HEK293 (cell line): Measurements from ENCODE around the gene ASIP.

Source experiments
- CTCF ChIA-PET: fragments of 350-600 bp; formaldehyde crosslinking; extraction: SDS; loops from one replicate; lab custom pipeline; 2021; ENCODE audit warnings: antibody characterized with exemption; lab: Yijun Ruan, JAX
- POLR2A ChIA-PET: fragments of 300-600 bp; formaldehyde crosslinking; extraction: SDS; loops from one replicate; lab custom pipeline; 2020; ENCODE audit warnings: antibody characterized with exemption, inconsistent platforms; lab: Yijun Ruan, JAX
- H3K27ac ChIP-seq: fragments of 200-500 bp; sonication (Bioruptor generic); 2 replicates; pipeline ENCODE4 v1.5.1; 2014; ENCODE audit warnings: low read depth, low read length, control low read depth, inconsistent platforms; ENCODE audit errors: extremely low read depth
- H3K36me3 ChIP-seq, 2 experiments: fragments of 200-500 bp in 1 of 2; sonication (Bioruptor generic) in 1 of 2; 1 replicate in 1 of 2; 2 replicates in 1 of 2; pipeline ENCODE4 v1.5.1; 2014 to 2017; ENCODE audit warnings: inconsistent platforms in 2 of 2, low read length in 2 of 2; ENCODE audit not compliant: control insufficient read depth in 2 of 2, insufficient read depth in 1 of 2
- H3K4me1 ChIP-seq: fragments of 200-500 bp; sonication (Bioruptor generic); 2 replicates; pipeline ENCODE4 v1.5.1; 2014; ENCODE audit warnings: mild to moderate bottlenecking, low read length, inconsistent platforms; ENCODE audit not compliant: control insufficient read depth, insufficient read depth
- H3K4me3 ChIP-seq: 2 replicates; pipeline ENCODE4 v1.5.1; 2011; ENCODE audit warnings: low read depth, mild to moderate bottlenecking, control low read depth, low read length, moderate library complexity
- H3K9me3 ChIP-seq: fragments of 200-500 bp; sonication (Bioruptor generic); 2 replicates; pipeline ENCODE4 v1.5.1; 2014; ENCODE audit warnings: low read depth, low read length, inconsistent platforms; ENCODE audit not compliant: control insufficient read depth, insufficient read depth
- AEBP2 ChIP-seq: fragments of 450-650 bp; formaldehyde crosslinking; IDR thresholded peaks from 2 replicates; pipeline ENCODE4 v1.5.1; 2016; ENCODE audit warnings: missing biosample characterization, missing genetic modification characterization, borderline replicate concordance
- FEZF1 ChIP-seq: fragments of 450-650 bp; formaldehyde crosslinking; IDR thresholded peaks from 2 replicates; pipeline ENCODE4 v1.5.1; 2016; ENCODE audit warnings: missing biosample characterization, missing genetic modification characterization
- GLIS2 ChIP-seq: fragments of 450-650 bp; formaldehyde crosslinking; IDR thresholded peaks from 2 replicates; pipeline ENCODE4 v1.5.1; 2016; ENCODE audit warnings: missing biosample characterization, missing genetic modification characterization
- INSM2 ChIP-seq: fragments of 450-650 bp; formaldehyde crosslinking; IDR thresholded peaks from 2 replicates; pipeline ENCODE4 v1.5.1; 2016; ENCODE audit warnings: missing biosample characterization, missing genetic modification characterization
- SCRT2 ChIP-seq: fragments of 450-650 bp; formaldehyde crosslinking; IDR thresholded peaks from 2 replicates; pipeline ENCODE4 v1.5.1; 2016; ENCODE audit warnings: missing biosample characterization, missing genetic modification characterization
- SETDB1 ChIP-seq: IDR thresholded peaks from one replicate; pipeline ENCODE4 v1.6.1; 2017; ENCODE audit warnings: mild to moderate bottlenecking, low read length, moderate library complexity, mixed read lengths; ENCODE audit not compliant: insufficient read length
- SP3 ChIP-seq: fragments of 450-650 bp; formaldehyde crosslinking; IDR thresholded peaks from 2 replicates; pipeline ENCODE4 v1.5.1; 2016; ENCODE audit warnings: missing biosample characterization, missing genetic modification characterization
- TSHZ1 ChIP-seq: fragments of 450-650 bp; formaldehyde crosslinking; IDR thresholded peaks from 2 replicates; pipeline ENCODE4 v1.5.1; 2016; ENCODE audit warnings: missing biosample characterization, missing genetic modification characterization, borderline replicate concordance
- ZNF140 ChIP-seq: fragments of 450-650 bp; formaldehyde crosslinking; IDR thresholded peaks from 2 replicates; pipeline ENCODE4 v1.5.1; 2016; ENCODE audit warnings: missing biosample characterization, missing genetic modification characterization
- ZNF155 ChIP-seq: fragments of 450-650 bp; formaldehyde crosslinking; IDR thresholded peaks from 2 replicates; pipeline ENCODE4 v1.5.1; 2016; ENCODE audit warnings: missing biosample characterization, missing genetic modification characterization
- ZNF169 ChIP-seq: fragments of 450-650 bp; formaldehyde crosslinking; IDR thresholded peaks from 2 replicates; pipeline ENCODE4 v1.5.1; 2016; ENCODE audit warnings: missing biosample characterization, missing genetic modification characterization
- ZNF24 ChIP-seq: fragments of 450-650 bp; formaldehyde crosslinking; IDR thresholded peaks from 2 replicates; pipeline ENCODE4 v1.5.1; 2016; ENCODE audit warnings: missing biosample characterization, missing genetic modification characterization
- ZNF26 ChIP-seq: fragments of 450-650 bp; formaldehyde crosslinking; IDR thresholded peaks from 2 replicates; pipeline ENCODE4 v1.5.1; 2016; ENCODE audit warnings: missing biosample characterization, missing genetic modification characterization
- ZNF274 ChIP-seq, 2 experiments: fragments of 200-500 bp in 1 of 2; fragments of 450-650 bp in 1 of 2; sonication (Bioruptor generic) in 1 of 2; formaldehyde crosslinking in 1 of 2; IDR thresholded peaks; 2 replicates each; pipeline versions ENCODE4 v1.5.1 to v1.6.1; 2014 to 2016; ENCODE audit warnings: borderline replicate concordance in 1 of 2, inconsistent platforms in 1 of 2, low read length in 1 of 2, missing biosample characterization in 1 of 2, missing genetic modification characterization in 1 of 2
- ZNF37A ChIP-seq: fragments of 450-650 bp; IDR thresholded peaks from 2 replicates; pipeline ENCODE4 v1.5.1; 2018; ENCODE audit warnings: missing biosample characterization, missing genetic modification characterization
- ZNF514 ChIP-seq: fragments of 450-650 bp; formaldehyde crosslinking; IDR thresholded peaks from 2 replicates; pipeline ENCODE4 v1.5.1; 2016; ENCODE audit warnings: missing biosample characterization, missing genetic modification characterization
- ZNF549 ChIP-seq: fragments of 450-650 bp; IDR thresholded peaks from 2 replicates; pipeline ENCODE4 v1.5.1; 2018; ENCODE audit warnings: missing biosample characterization, missing genetic modification characterization, mild to moderate bottlenecking, inconsistent platforms, moderate library complexity
- ZNF664 ChIP-seq: fragments of 450-650 bp; formaldehyde crosslinking; IDR thresholded peaks from 2 replicates; pipeline ENCODE4 v1.5.1; 2016; ENCODE audit warnings: missing biosample characterization, missing genetic modification characterization
- ZNF747 ChIP-seq: fragments of 450-650 bp; formaldehyde crosslinking; IDR thresholded peaks from 2 replicates; pipeline ENCODE4 v1.5.1; 2016; ENCODE audit warnings: missing biosample characterization, missing genetic modification characterization
- ZSCAN30 ChIP-seq: fragments of 450-650 bp; IDR thresholded peaks from 2 replicates; pipeline ENCODE4 v1.5.1; 2018; ENCODE audit warnings: missing biosample characterization, mild to moderate bottlenecking, missing genetic modification characterization, moderate library complexity

Gene ASIP

GRCh38 chr20:34293589-34293988 is 52.4 kb downstream of the ASIP start (continued):
- no peak for TF ChIP-seq ZNF26
- no peak for TF ChIP-seq ZSCAN30 (tag by site-specific recombination)
- TF ChIP-seq INSM2 (tag by site-specific recombination): no peak
- TF ChIP-seq ZNF747 (tag by site-specific recombination): no peak
- no peak for TF ChIP-seq FEZF1 (tag by site-specific recombination)
- no peak for TF ChIP-seq ZNF514 (tag by site-specific recombination)
- no peak for TF ChIP-seq ZNF155 (tag by site-specific recombination)
- TF ChIP-seq SETDB1: no peak

- Histone ChIP-seq H3K4me3 (no peak overlapping the region), H3K9me3 (no peaks in the 10 kb centered on the region), H3K36me3 (peaks cover 12 to 82% of the 10 kb centered on the region in 2 experiments; a peak in 2 of 3 replicates), H3K27ac (no peak overlapping the region), H3K4me1 (no peaks in the 10 kb centered on the region)
- POLR2A ChIA-PET: no interaction called here
- TF ChIP-seq GLIS2: no peak
- TF ChIP-seq ZNF37A (tag by site-specific recombination): peak; percentile 78
- CTCF ChIA-PET: interaction anchor here (2.7 kb wide), 1 partner anchor 18 kb away, joined by 11 read pairs; no protein-coding TSS in a partner anchor
Observed at GRCh38 chr20:34294563-34294962, 53.3 kb downstream of the ASIP start.

GRCh38 chr20:34295284-34295683 is 54.1 kb downstream of the ASIP start:
- Histone ChIP-seq H3K4me3 (no peak overlapping the region), H3K36me3 (peaks cover 9 to 78% of the 10 kb centered on the region in 2 experiments; a peak in 2 of 3 replicates), H3K9me3 (no peaks in the 10 kb centered on the region), H3K27ac (no peak overlapping the region), H3K4me1 (peaks cover under 1% of the 10 kb centered on the region)
- no peak for TF ChIP-seq ZNF24 (tag by site-specific recombination)
- peak; percentile 58 for TF ChIP-seq SCRT2 (tag by site-specific recombination)
- ChIA-PET CTCF (interaction anchor here (0.8 to 2.7 kb wide), 2 partner anchors 17 to 105 kb away, joined by 3 to 11 read pairs; no protein-coding TSS in a partner anchor), POLR2A (no interaction called here)

GRCh38 chr20:34296468-34296867 is 55.2 kb downstream of the ASIP start:
- Histone ChIP-seq H3K4me3 (no peak overlapping the region), H3K4me1 (peaks cover 13% of the 10 kb centered on the region), H3K36me3 (peaks cover 3 to 69% of the 10 kb centered on the region in 2 experiments; a peak in 2 of 3 replicates), H3K9me3 (no peaks in the 10 kb centered on the region), H3K27ac (no peak overlapping the region)
- ChIA-PET CTCF (interaction anchor here (1.1 to 2.7 kb wide), 2 partner anchors 8 to 16 kb away, joined by 4 to 11 read pairs; no protein-coding TSS in a partner anchor), POLR2A (no interaction called here)
- TF ChIP-seq AEBP2 (no peak), ZNF549 (tag by site-specific recombination) (no peak), ZNF140 (tag by site-specific recombination) (no peak), TSHZ1 (tag by site-specific recombination) (no peak), ZNF169 (tag by site-specific recombination) (no peak), ZNF664 (tag by site-specific recombination) (no peak), SP3 (no peak), ZNF274 (IDR thresholded peaks at IDR 0.05; ENCODE audit: low read length) (no peak), ZNF274 (tag by site-specific recombination; IDR thresholded peaks at IDR 0.05; ENCODE audit: borderline replicate concordance) (no peak)
